Liver (tissue), 9 donors: ENCODE results near the gene PANX1. TPM values are rescaled to one million over a fixed set of nuclear protein-coding genes. Genes with fewer than 3 reads are reported as not detected.

Experiments used
- DNase-seq: peaks from one replicate; pipeline ENCODE4 v3.0.0-alpha.2; 2017; ENCODE audit warnings: low spot score
- H3K27ac ChIP-seq, 2 donors: one replicate each; pipeline ENCODE4 v1.7.0; 2013; ENCODE audit warnings: inconsistent platforms in 2 of 2, low read length in 2 of 2, control low read depth in 1 of 2, low read depth in 1 of 2, mild to moderate bottlenecking in 1 of 2
- H3K27me3 ChIP-seq, 4 donors: one replicate each; pipeline versions ENCODE4 v1.6.1 to v1.7.0; 2013; ENCODE audit warnings: low read length in 3 of 4, inconsistent platforms in 1 of 4, mild to moderate bottlenecking in 1 of 4, moderate library complexity in 1 of 4; ENCODE audit not compliant: control insufficient read depth in 4 of 4, insufficient read depth in 4 of 4
- H3K36me3 ChIP-seq, 4 donors: one replicate each; pipeline versions ENCODE4 v1.6.1 to v1.7.0; 2013; ENCODE audit warnings: low read length in 3 of 4, mild to moderate bottlenecking in 3 of 4, low read depth in 1 of 4, moderate library complexity in 1 of 4; ENCODE audit not compliant: control insufficient read depth in 4 of 4, insufficient read depth in 3 of 4
- H3K4me1 ChIP-seq, 4 donors: one replicate each; pipeline versions ENCODE4 v1.6.1 to v1.7.0; 2013; ENCODE audit warnings: low read length in 3 of 4, mild to moderate bottlenecking in 3 of 4, moderate library complexity in 1 of 4; ENCODE audit not compliant: control insufficient read depth in 4 of 4, insufficient read depth in 4 of 4
- H3K4me3 ChIP-seq, 3 donors: one replicate each; pipeline versions ENCODE4 v1.6.1 to v1.7.0; 2013; ENCODE audit warnings: low read length in 3 of 3, control low read depth in 1 of 3, low read depth in 1 of 3, mild to moderate bottlenecking in 1 of 3
- H3K9ac ChIP-seq, 2 donors: one replicate each; pipeline ENCODE4 v1.7.0; 2013; ENCODE audit warnings: low read length in 2 of 2, mild to moderate bottlenecking in 2 of 2, moderate library complexity in 2 of 2, control low read depth in 1 of 2, low read depth in 1 of 2
- H3K9me3 ChIP-seq, 4 donors: one replicate each; pipeline versions ENCODE4 v1.6.1 to v1.7.0; 2013; ENCODE audit warnings: low read length in 3 of 4; ENCODE audit not compliant: control insufficient read depth in 4 of 4
- ATF3 ChIP-seq: IDR thresholded peaks from 2 replicates; pipeline ENCODE4 v1.6.1; 2016; ENCODE audit warnings: antibody characterized with exemption
- CTCF ChIP-seq: fragments of 150-350 bp; IDR thresholded peaks from 2 replicates; pipeline ENCODE4 v1.5.1; 2017; ENCODE audit warnings: improper control_type of control experiment, low read depth, low read length; ENCODE audit not compliant: missing input control
- EGR1 ChIP-seq, 2 donors: IDR thresholded peaks; 2 replicates each; pipeline ENCODE4 v1.6.1; 2016 to 2018; ENCODE audit warnings: antibody characterized with exemption in 2 of 2, low read depth in 2 of 2
- FOXA1 ChIP-seq: IDR thresholded peaks from 2 replicates; pipeline ENCODE4 v1.6.1; 2016; ENCODE audit warnings: antibody characterized with exemption
- FOXA2 ChIP-seq: IDR thresholded peaks from 2 replicates; pipeline ENCODE4 v1.6.1; 2016; ENCODE audit warnings: antibody characterized with exemption
- GABPA ChIP-seq, 2 donors: IDR thresholded peaks in 1 of 2; conservative IDR thresholded peaks in 1 of 2; 2 replicates each; pipeline ENCODE4 v1.6.1; 2016; ENCODE audit warnings: antibody characterized with exemption in 2 of 2, mild to moderate bottlenecking in 1 of 2, moderate library complexity in 1 of 2
- HNF4A ChIP-seq, 2 donors: conservative IDR thresholded peaks; 2 replicates each; pipeline ENCODE4 v1.6.1; 2016; ENCODE audit warnings: antibody characterized with exemption in 2 of 2, mild to moderate bottlenecking in 2 of 2
- HNF4G ChIP-seq: IDR thresholded peaks from 2 replicates; pipeline ENCODE4 v1.6.1; 2016; ENCODE audit warnings: antibody characterized with exemption
- JUND ChIP-seq, 2 donors: IDR thresholded peaks; 2 replicates each; pipeline ENCODE4 v1.6.1; 2016; ENCODE audit warnings: antibody characterized with exemption in 2 of 2
- MAX ChIP-seq: IDR thresholded peaks from 2 replicates; pipeline ENCODE4 v1.6.1; 2016; ENCODE audit warnings: antibody characterized with exemption
- NR2F2 ChIP-seq: IDR thresholded peaks from 2 replicates; pipeline ENCODE4 v1.6.1; 2016; ENCODE audit warnings: antibody characterized with exemption
- RAD21 ChIP-seq, 2 donors: IDR thresholded peaks; 2 replicates each; pipeline ENCODE4 v1.6.1; 2016; ENCODE audit warnings: antibody characterized with exemption in 2 of 2, mild to moderate bottlenecking in 2 of 2
- REST ChIP-seq: IDR thresholded peaks from 2 replicates; pipeline ENCODE4 v1.6.1; 2016; ENCODE audit warnings: antibody characterized with exemption, mild to moderate bottlenecking
- RXRA ChIP-seq, 2 donors: IDR thresholded peaks; 2 replicates each; pipeline ENCODE4 v1.6.1; 2017 to 2018; ENCODE audit warnings: antibody characterized with exemption in 2 of 2, mild to moderate bottlenecking in 1 of 2
- SP1 ChIP-seq: IDR thresholded peaks from 2 replicates; pipeline ENCODE4 v1.6.1; 2018; ENCODE audit warnings: antibody characterized with exemption, mild to moderate bottlenecking
- TAF1 ChIP-seq: conservative IDR thresholded peaks from 2 replicates; pipeline ENCODE4 v1.6.1; 2016; ENCODE audit warnings: antibody characterized with exemption, mild to moderate bottlenecking
- YY1 ChIP-seq: IDR thresholded peaks from 2 replicates; pipeline ENCODE4 v1.6.1; 2016; ENCODE audit warnings: antibody characterized with exemption, mild to moderate bottlenecking
- ZBTB33 ChIP-seq: IDR thresholded peaks from 2 replicates; pipeline ENCODE4 v1.6.1; 2016; ENCODE audit warnings: antibody characterized with exemption
- WGBS: extraction: QIAGEN DNeasy Blood & Tissue Kit; methylation state at CpG from one replicate; pipeline ENCODE4 v1.1.7; 2013; 5-methylcytosine and 5-hydroxymethylcytosine counted together
- polyA plus RNA-seq, 2 donors: library from polyadenylated mRNA; stranded (reverse) in 1 of 2; unstranded in 1 of 2; fragments of 200-250 nt in 1 of 2; fragments of >200 nt in 1 of 2; fragmentation: Nextera tagmentation in 1 of 2; extraction: Ambion mirVana in 1 of 2; gene quantifications; one replicate each; pipeline versions ENCODE4 v1.2.1 to v1.2.3, GENCODE V29; 2013 to 2015
- total RNA-seq, 2 donors: library from RNA; depleted of rRNA; stranded (reverse); fragments of >200 nt; gene quantifications; one replicate each; pipeline ENCODE4 v1.2.3, GENCODE V29; 2014
- donor health status: healthy.
- donor health status: healthy.
- donor health status: healthy.
- donor health status: healthy.
- donor health status: healthy.

PANX1 gene
- total and polyA plus RNA-seq, 4 donors = 6.4 to 14.1 (median 8.4) TPM

- DNase-seq = no peak
- Histone ChIP-seq H3K27ac (no peak overlapping the region), H3K4me1 (peaks cover 0 to 14% (median 6%) of the 10 kb centered on the region in 4 donors), H3K4me3 (no peak overlapping the region), H3K27me3 (no peaks in the 10 kb centered on the region), H3K9ac (no peak overlapping the region), H3K9me3 (no peaks in the 10 kb centered on the region), H3K36me3 (no peaks in the 10 kb centered on the region)
- 20% methylated on average over 3 of the region's 3 CpGs for WGBS
- TF ChIP-seq MAX = peak; percentile 38
- TF ChIP-seq EGR1 (IDR thresholded peaks at IDR 0.05; ENCODE audit: low read depth in 2 of 2) = peak in 1 of 2 donors; percentile 22
- no peak for TF ChIP-seq HNF4G
- no peak for TF ChIP-seq REST
- TF ChIP-seq JUND (IDR thresholded peaks at IDR 0.05) = peak in 1 of 2 donors; percentile 71
- TF ChIP-seq ZBTB33 = no peak
- TF ChIP-seq TAF1 = no peak
- peak; percentile 31 to 42 for TF ChIP-seq RAD21 (IDR thresholded peaks at IDR 0.05)
- TF ChIP-seq GABPA (IDR thresholded peaks at IDR 0.05 in 1 of 2, conservative IDR thresholded peaks at IDR 0.05 in 1 of 2) = peak in 1 of 2 donors; percentile 30
- no peak for TF ChIP-seq ATF3
- TF ChIP-seq HNF4A (conservative IDR thresholded peaks at IDR 0.05) = peak; percentile 68 to 69
- TF ChIP-seq CTCF = no peak
- TF ChIP-seq FOXA1 = no peak
- TF ChIP-seq YY1 = peak; percentile 61
- TF ChIP-seq SP1 = peak; percentile 74
- peak; percentile 13 for TF ChIP-seq FOXA2
- TF ChIP-seq RXRA (IDR thresholded peaks at IDR 0.05) = peak; percentile 68 to 84
- peak; percentile 11 for TF ChIP-seq NR2F2
Observed at GRCh38 chr11:94201004-94201465, 72.4 kb downstream of the PANX1 start.
